Neural cell (in vitro differentiated cells): ENCODE data around the gene GIMAP8. TPM values are rescaled to one million over a fixed set of nuclear protein-coding genes. Genes with fewer than 3 reads are reported as not detected.

Experiments
- H2AFZ ChIP-seq: fragments of 200-600, 300-800 bp; sonication (generic), shearing (Covaris generic); 2 replicates; pipeline ENCODE4 v1.6.0; 2014; ENCODE audit warnings: low read depth, mild to moderate bottlenecking, antibody characterized with exemption, low read length, moderate library complexity
- H3F3A ChIP-seq: fragments of 200-600 bp; shearing (Covaris generic); 2 replicates; pipeline ENCODE4 v1.6.1; 2016; ENCODE audit warnings: mild to moderate bottlenecking, moderate library complexity, mixed read lengths, antibody characterized with exemption, low read length; ENCODE audit not compliant: insufficient read depth, poor library complexity, severe bottlenecking
- H3K27ac ChIP-seq: fragments of 200-600, 300-800 bp; sonication (generic), shearing (Covaris generic); 2 replicates; pipeline ENCODE4 v1.5.1; 2014; ENCODE audit warnings: mild to moderate bottlenecking, low read length, moderate library complexity
- H3K27me3 ChIP-seq: fragments of 300-800, 200-600 bp; sonication (generic), shearing (Covaris generic); 2 replicates; pipeline ENCODE4 v1.6.0; 2014; ENCODE audit warnings: mild to moderate bottlenecking, low read depth, low read length, moderate library complexity; ENCODE audit not compliant: insufficient read depth
- H3K36me3 ChIP-seq: fragments of 300-800, 200-600 bp; sonication (generic), shearing (Covaris generic); 2 replicates; pipeline ENCODE4 v1.5.1; 2014; ENCODE audit warnings: mild to moderate bottlenecking, antibody characterized with exemption, low read length, moderate library complexity; ENCODE audit not compliant: insufficient read depth
- H3K4me2 ChIP-seq: fragments of 300-800, 200-600 bp; sonication (generic), shearing (Covaris generic); 2 replicates; pipeline ENCODE4 v1.6.0; 2014; ENCODE audit warnings: mild to moderate bottlenecking, low read length
- H3K4me3 ChIP-seq: fragments of 300-800, 200-600 bp; sonication (generic), shearing (Covaris generic); 2 replicates; pipeline ENCODE4 v1.5.1; 2014; ENCODE audit warnings: mild to moderate bottlenecking, low read length, moderate library complexity
- H3K79me2 ChIP-seq: fragments of 200-600 bp; shearing (Covaris generic); replicated peaks from 2 replicates; pipeline ENCODE4 v1.6.0; 2014; ENCODE audit warnings: mild to moderate bottlenecking, low read length, moderate library complexity; ENCODE audit not compliant: insufficient read depth
- H3K9ac ChIP-seq: fragments of 300-800, 200-600 bp; sonication (generic), shearing (Covaris generic); 2 replicates; pipeline ENCODE4 v1.6.1; 2016; ENCODE audit warnings: mild to moderate bottlenecking, low read length, mixed read lengths
- H3K9me2 ChIP-seq: fragments of 200-600 bp; shearing (Covaris generic); 2 replicates; pipeline ENCODE4 v1.6.1; 2016; ENCODE audit warnings: mild to moderate bottlenecking, low read length, mixed read lengths; ENCODE audit not compliant: insufficient read depth
- H3K9me3 ChIP-seq: fragments of 200-600, 300-800 bp; sonication (generic), shearing (Covaris generic); 2 replicates; pipeline ENCODE4 v1.6.1; 2016; ENCODE audit warnings: mild to moderate bottlenecking, mixed run types, low read length, moderate library complexity, mixed read lengths
- H4K20me1 ChIP-seq: fragments of 200-600 bp; shearing (Covaris generic); 2 replicates; pipeline ENCODE4 v1.6.1; 2016; ENCODE audit warnings: mild to moderate bottlenecking, mixed run types; ENCODE audit not compliant: insufficient read depth
- EP300 ChIP-seq: fragments of 450-650 bp; conservative IDR thresholded peaks from 2 replicates; pipeline ENCODE4 v1.6.1; 2014; ENCODE audit warnings: antibody characterized with exemption, mild to moderate bottlenecking, moderate library complexity; ENCODE audit not compliant: poor library complexity, severe bottlenecking
- EZH2 ChIP-seq: fragments of 200-600, 300-800 bp; shearing (Covaris generic), sonication (generic); IDR thresholded peaks from 2 replicates; pipeline ENCODE4 v1.6.1; 2014; ENCODE audit warnings: antibody characterized with exemption, low read length, borderline replicate concordance, mild to moderate bottlenecking; ENCODE audit not compliant: insufficient read depth, poor library complexity, severe bottlenecking
- MXI1 ChIP-seq: fragments of 450-650 bp; conservative IDR thresholded peaks from 2 replicates; pipeline ENCODE4 v1.6.1; 2014; ENCODE audit warnings: antibody characterized with exemption, mild to moderate bottlenecking; ENCODE audit not compliant: poor library complexity, severe bottlenecking
- POLR2AphosphoS5 ChIP-seq: IDR thresholded peaks from 2 replicates; pipeline ENCODE4 v1.6.1; 2012
- RAD21 ChIP-seq: fragments of 450-650 bp; conservative IDR thresholded peaks from 2 replicates; pipeline ENCODE4 v1.6.1; 2014; ENCODE audit warnings: antibody characterized with exemption, mild to moderate bottlenecking, moderate library complexity
- SMC3 ChIP-seq: fragments of 450-650 bp; conservative IDR thresholded peaks from 2 replicates; pipeline ENCODE4 v1.6.1; 2014; ENCODE audit warnings: antibody characterized with exemption, mild to moderate bottlenecking, moderate library complexity; ENCODE audit not compliant: poor library complexity
- TAF1 ChIP-seq: IDR thresholded peaks from 2 replicates; pipeline ENCODE4 v1.6.1; 2012; ENCODE audit warnings: low read depth
- polyA plus RNA-seq: library from polyadenylated mRNA; depleted of rRNA; stranded (reverse); fragments of >200 nt; gene quantifications from 2 replicates; pipeline ENCODE4 v1.2.3, GENCODE V29; 2014
- TF ChIP-seq, protein P1 (sequence below): fragments of 450-650 bp; IDR thresholded peaks from 2 replicates; pipeline ENCODE4 v1.5.1; 2014; ENCODE audit warnings: antibody characterized with exemption, mild to moderate bottlenecking, moderate library complexity; ENCODE audit not compliant: poor library complexity, severe bottlenecking
- TF ChIP-seq, protein P2 (sequence below): IDR thresholded peaks from 2 replicates; pipeline ENCODE4 v1.6.1; 2012; ENCODE audit warnings: borderline replicate concordance

Gene GIMAP8
- polyA plus RNA-seq, 1 donor from 2014 or later, result not detected

- TF ChIP-seq EZH2 (no peak), SMC3 (no peak), MXI1 (no peak), EP300 (no peak), TAF1 (no peak), POLR2AphosphoS5 (no peak), RAD21 (no peak)
- TF ChIP-seq, protein P1, sequence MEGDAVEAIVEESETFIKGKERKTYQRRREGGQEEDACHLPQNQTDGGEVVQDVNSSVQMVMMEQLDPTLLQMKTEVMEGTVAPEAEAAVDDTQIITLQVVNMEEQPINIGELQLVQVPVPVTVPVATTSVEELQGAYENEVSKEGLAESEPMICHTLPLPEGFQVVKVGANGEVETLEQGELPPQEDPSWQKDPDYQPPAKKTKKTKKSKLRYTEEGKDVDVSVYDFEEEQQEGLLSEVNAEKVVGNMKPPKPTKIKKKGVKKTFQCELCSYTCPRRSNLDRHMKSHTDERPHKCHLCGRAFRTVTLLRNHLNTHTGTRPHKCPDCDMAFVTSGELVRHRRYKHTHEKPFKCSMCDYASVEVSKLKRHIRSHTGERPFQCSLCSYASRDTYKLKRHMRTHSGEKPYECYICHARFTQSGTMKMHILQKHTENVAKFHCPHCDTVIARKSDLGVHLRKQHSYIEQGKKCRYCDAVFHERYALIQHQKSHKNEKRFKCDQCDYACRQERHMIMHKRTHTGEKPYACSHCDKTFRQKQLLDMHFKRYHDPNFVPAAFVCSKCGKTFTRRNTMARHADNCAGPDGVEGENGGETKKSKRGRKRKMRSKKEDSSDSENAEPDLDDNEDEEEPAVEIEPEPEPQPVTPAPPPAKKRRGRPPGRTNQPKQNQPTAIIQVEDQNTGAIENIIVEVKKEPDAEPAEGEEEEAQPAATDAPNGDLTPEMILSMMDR, result no peak
- TF ChIP-seq, protein P2, sequence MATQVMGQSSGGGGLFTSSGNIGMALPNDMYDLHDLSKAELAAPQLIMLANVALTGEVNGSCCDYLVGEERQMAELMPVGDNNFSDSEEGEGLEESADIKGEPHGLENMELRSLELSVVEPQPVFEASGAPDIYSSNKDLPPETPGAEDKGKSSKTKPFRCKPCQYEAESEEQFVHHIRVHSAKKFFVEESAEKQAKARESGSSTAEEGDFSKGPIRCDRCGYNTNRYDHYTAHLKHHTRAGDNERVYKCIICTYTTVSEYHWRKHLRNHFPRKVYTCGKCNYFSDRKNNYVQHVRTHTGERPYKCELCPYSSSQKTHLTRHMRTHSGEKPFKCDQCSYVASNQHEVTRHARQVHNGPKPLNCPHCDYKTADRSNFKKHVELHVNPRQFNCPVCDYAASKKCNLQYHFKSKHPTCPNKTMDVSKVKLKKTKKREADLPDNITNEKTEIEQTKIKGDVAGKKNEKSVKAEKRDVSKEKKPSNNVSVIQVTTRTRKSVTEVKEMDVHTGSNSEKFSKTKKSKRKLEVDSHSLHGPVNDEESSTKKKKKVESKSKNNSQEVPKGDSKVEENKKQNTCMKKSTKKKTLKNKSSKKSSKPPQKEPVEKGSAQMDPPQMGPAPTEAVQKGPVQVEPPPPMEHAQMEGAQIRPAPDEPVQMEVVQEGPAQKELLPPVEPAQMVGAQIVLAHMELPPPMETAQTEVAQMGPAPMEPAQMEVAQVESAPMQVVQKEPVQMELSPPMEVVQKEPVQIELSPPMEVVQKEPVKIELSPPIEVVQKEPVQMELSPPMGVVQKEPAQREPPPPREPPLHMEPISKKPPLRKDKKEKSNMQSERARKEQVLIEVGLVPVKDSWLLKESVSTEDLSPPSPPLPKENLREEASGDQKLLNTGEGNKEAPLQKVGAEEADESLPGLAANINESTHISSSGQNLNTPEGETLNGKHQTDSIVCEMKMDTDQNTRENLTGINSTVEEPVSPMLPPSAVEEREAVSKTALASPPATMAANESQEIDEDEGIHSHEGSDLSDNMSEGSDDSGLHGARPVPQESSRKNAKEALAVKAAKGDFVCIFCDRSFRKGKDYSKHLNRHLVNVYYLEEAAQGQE, result no peak
- H3F3A ChIP-seq, result no peaks in the 10 kb centered on the region
- H3K9me2 ChIP-seq, result no peaks in the 10 kb centered on the region
- H3K79me2 ChIP-seq, result no peaks in the 10 kb centered on the region
- H3K4me2 ChIP-seq, result peak overlapping the region; percentile 65
- no peaks in the 10 kb centered on the region for H3K36me3 ChIP-seq
- H3K27ac ChIP-seq, result peak overlapping the region; percentile 65
- H3K27me3 ChIP-seq, result no peaks in the 10 kb centered on the region
- H3K9me3 ChIP-seq, result no peaks in the 10 kb centered on the region
- H4K20me1 ChIP-seq, result no peaks in the 10 kb centered on the region
- H3K9ac ChIP-seq, result peak overlapping the region; percentile 84
- peak overlapping the region; percentile 69 for H2AFZ ChIP-seq
- H3K4me3 ChIP-seq, result peak overlapping the region; percentile 76
Measured at GRCh38 chr7:150404172-150404804, 46.1 kb upstream of the GIMAP8 start.

DNA sequence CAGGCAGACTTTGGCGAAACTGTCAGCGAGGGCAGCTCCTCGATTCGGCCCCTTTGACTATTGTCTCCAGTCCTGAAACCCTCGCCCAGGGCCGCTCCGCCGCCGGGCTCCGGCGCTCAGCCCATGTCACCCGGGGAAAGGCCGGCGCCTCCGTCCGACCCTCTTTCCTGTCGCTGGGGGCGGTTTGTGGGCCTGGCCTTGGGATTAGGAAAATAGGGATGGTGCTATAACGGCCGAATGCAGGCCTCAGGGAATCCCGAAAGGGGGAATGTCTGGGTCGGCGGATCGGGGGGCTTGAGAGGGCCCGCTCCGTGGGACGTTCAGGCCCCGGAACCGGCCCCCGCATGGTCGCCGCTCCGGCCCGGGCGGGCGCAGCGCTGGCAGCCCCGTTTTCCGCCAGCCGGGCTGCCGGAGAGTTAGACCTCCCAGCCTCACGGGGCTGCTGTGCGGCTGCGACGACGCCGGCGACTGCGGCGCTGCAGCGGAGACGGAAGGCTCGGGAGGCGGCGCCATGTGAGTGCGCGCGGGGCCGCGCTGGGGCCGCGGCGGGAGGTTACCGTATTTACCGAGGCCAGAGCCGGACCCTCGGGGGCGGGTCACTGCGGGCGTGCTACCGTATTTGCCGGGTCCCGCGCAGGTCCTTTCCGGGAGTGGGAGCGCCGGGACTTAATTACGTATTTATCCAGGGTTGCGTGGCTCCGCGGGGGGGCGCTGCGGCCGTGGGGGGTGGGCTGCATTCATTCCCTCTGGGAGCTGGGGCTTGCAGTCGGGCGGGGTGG is 45.4 kb upstream of the GIMAP8 start:
- Histone ChIP-seq H3K4me2 (peak overlapping the region; percentile 65), H2AFZ (peak overlapping the region; percentile 69), H3K4me3 (peak overlapping the region; percentile 76)

More for the DNA sequence above, 45.4 kb upstream of the GIMAP8 start:
- TF ChIP-seq RAD21, result no peak
- TF ChIP-seq SMC3, result peak; percentile 52
- TF ChIP-seq MXI1, result peak; percentile 77
- TF ChIP-seq EZH2, result no peak
- TF ChIP-seq POLR2AphosphoS5, result peak; percentile 62
- TF ChIP-seq, protein P1, result peak; percentile 72
- peak; percentile 61 for TF ChIP-seq TAF1
- TF ChIP-seq, protein P2, result peak; percentile 80
- peak; percentile 66 for TF ChIP-seq EP300
- H3K9me2 ChIP-seq, result no peaks in the 10 kb centered on the region
- no peaks in the 10 kb centered on the region for H3K27me3 ChIP-seq
- peak overlapping the region; percentile 65 for H3K27ac ChIP-seq
- H3K9ac ChIP-seq, result peak overlapping the region; percentile 84
- no peaks in the 10 kb centered on the region for H3K36me3 ChIP-seq
- no peaks in the 10 kb centered on the region for H4K20me1 ChIP-seq
- no peaks in the 10 kb centered on the region for H3K79me2 ChIP-seq
- no peaks in the 10 kb centered on the region for H3K9me3 ChIP-seq
- H3F3A ChIP-seq, result no peaks in the 10 kb centered on the region
